ENCODE data around the gene TNFRSF25. TPM values are rescaled to one million over a fixed set of nuclear protein-coding genes. Genes with fewer than 3 reads are reported as not detected.

Gene TNFRSF25
- total and polyA plus RNA-seq, 3 donors from 2014 or later, result 6.2 to 14.0 (median 13.4) TPM

- TF ChIP-seq POLR2A (IDR thresholded peaks at IDR 0.05) (no peak), CTCF (IDR thresholded peaks at IDR 0.05) (no peak)
- H3K4me3 ChIP-seq, result peak overlapping the region in 1 of 2 donors; percentile 27
- DNase-seq, result peak; percentile 50
- H3K9me3 ChIP-seq, result no peaks in the 10 kb centered on the region
- no peak overlapping the region for H3K27ac ChIP-seq
- H3K36me3 ChIP-seq (ENCODE audit: low read depth, missing control alignments), result no peaks in the 10 kb centered on the region
- intact Hi-C loops (cut with DNase I; ENCODE audit: low total_unique reads), result no loop called here
- no peaks in the 10 kb centered on the region for H3K27me3 ChIP-seq
- WGBS, 2 donors, result 57 to 59% methylated on average over 23 to 64 of the region's 67 CpGs
- no peaks in the 10 kb centered on the region for H3K4me1 ChIP-seq
These were observed 5.4 kb upstream of the TNFRSF25 start for GRCh38 chr1:6471086-6471969.

- Histone ChIP-seq H3K36me3 (ENCODE audit: low read depth, missing control alignments) (no peaks in the 10 kb centered on the region), H3K9me3 (no peaks in the 10 kb centered on the region), H3K4me1 (no peaks in the 10 kb centered on the region), H3K27ac (no peak overlapping the region), H3K4me3 (peak overlapping the region in 1 of 2 donors; percentile 27), H3K27me3 (no peaks in the 10 kb centered on the region)
- DNase-seq, result no peak
- intact Hi-C loops (cut with DNase I; ENCODE audit: low total_unique reads), result no loop called here
- WGBS, 2 donors, result 57 to 80% methylated on average over 33 to 54 of the region's 67 CpGs
- TF ChIP-seq POLR2A (IDR thresholded peaks at IDR 0.05) (no peak), CTCF (IDR thresholded peaks at IDR 0.05) (no peak)
These were observed 4.4 kb upstream of the TNFRSF25 start for GRCh38 chr1:6470132-6471085.

GRCh38 chr1:6468729-6469461, 2.9 kb upstream of the TNFRSF25 start:
- intact Hi-C loops (cut with DNase I; ENCODE audit: low total_unique reads), result no loop called here
- Histone ChIP-seq H3K4me3 (no peak overlapping the region), H3K9me3 (no peaks in the 10 kb centered on the region), H3K36me3 (ENCODE audit: low read depth, missing control alignments) (no peaks in the 10 kb centered on the region), H3K27ac (no peak overlapping the region), H3K27me3 (no peaks in the 10 kb centered on the region), H3K4me1 (no peaks in the 10 kb centered on the region)
- WGBS, 2 donors, result 88% methylated on average over 9 to 13 of the region's 13 CpGs
- TF ChIP-seq POLR2A (IDR thresholded peaks at IDR 0.05), result no peak
- no peak for DNase-seq

- intact Hi-C loops (cut with DNase I; ENCODE audit: low total_unique reads), result no loop called here
- no peaks in the 10 kb centered on the region for H3K36me3 ChIP-seq (ENCODE audit: low read depth, missing control alignments)
- H3K4me3 ChIP-seq, result no peak overlapping the region
- no peaks in the 10 kb centered on the region for H3K4me1 ChIP-seq
- H3K27me3 ChIP-seq, result no peaks in the 10 kb centered on the region
- DNase-seq, result no peak
- no peak overlapping the region for H3K27ac ChIP-seq
- no peaks in the 10 kb centered on the region for H3K9me3 ChIP-seq
- TF ChIP-seq POLR2A (IDR thresholded peaks at IDR 0.05) (no peak), CTCF (IDR thresholded peaks at IDR 0.05) (no peak)
- 86 to 95% methylated on average over 19 to 29 of the region's 30 CpGs for WGBS, 2 donors
These were observed 2.0 kb upstream of the TNFRSF25 start for GRCh38 chr1:6467744-6468688.
